Activated naive CD4-positive, alpha-beta T cell treated with anti-CD3 and anti-CD28 coated beads, Interleukin-2, amount 10 ng/mL, durations not matched to agents 7 days and 5 days (primary cell): ENCODE data around the gene KCNMA1.

Experiments
- CTCF ChIA-PET: fragments of 350-600 bp; sonication (Branson Sonifier 250); formaldehyde crosslinking; loops from one replicate; lab custom pipeline; 2021; ENCODE audit warnings: antibody characterized with exemption; lab: Charles Lee
- DNase-seq: peaks from one replicate; pipeline ENCODE4 v3.0.0-alpha.2; 2020
- H3K27ac Mint-ChIP-seq: one replicate; pipeline ENCODE4 v1.8.0; 2021; ENCODE audit warnings: mild to moderate bottlenecking, moderate library complexity, mixed read lengths
- H3K27me3 Mint-ChIP-seq: one replicate; pipeline ENCODE4 v1.8.0; 2021; ENCODE audit warnings: mild to moderate bottlenecking, mixed read lengths
- H3K36me3 Mint-ChIP-seq: one replicate; pipeline ENCODE4 v1.8.0; 2021; ENCODE audit warnings: mixed read lengths
- H3K4me1 Mint-ChIP-seq: one replicate; pipeline ENCODE4 v1.8.0; 2021; ENCODE audit warnings: mixed read lengths
- H3K4me3 Mint-ChIP-seq: one replicate; pipeline ENCODE4 v1.8.0; 2021; ENCODE audit warnings: mild to moderate bottlenecking, moderate library complexity, mixed read lengths
- H3K9me3 Mint-ChIP-seq: one replicate; pipeline ENCODE4 v1.8.0; 2021; ENCODE audit warnings: mixed read lengths

KCNMA1 gene

DNA sequence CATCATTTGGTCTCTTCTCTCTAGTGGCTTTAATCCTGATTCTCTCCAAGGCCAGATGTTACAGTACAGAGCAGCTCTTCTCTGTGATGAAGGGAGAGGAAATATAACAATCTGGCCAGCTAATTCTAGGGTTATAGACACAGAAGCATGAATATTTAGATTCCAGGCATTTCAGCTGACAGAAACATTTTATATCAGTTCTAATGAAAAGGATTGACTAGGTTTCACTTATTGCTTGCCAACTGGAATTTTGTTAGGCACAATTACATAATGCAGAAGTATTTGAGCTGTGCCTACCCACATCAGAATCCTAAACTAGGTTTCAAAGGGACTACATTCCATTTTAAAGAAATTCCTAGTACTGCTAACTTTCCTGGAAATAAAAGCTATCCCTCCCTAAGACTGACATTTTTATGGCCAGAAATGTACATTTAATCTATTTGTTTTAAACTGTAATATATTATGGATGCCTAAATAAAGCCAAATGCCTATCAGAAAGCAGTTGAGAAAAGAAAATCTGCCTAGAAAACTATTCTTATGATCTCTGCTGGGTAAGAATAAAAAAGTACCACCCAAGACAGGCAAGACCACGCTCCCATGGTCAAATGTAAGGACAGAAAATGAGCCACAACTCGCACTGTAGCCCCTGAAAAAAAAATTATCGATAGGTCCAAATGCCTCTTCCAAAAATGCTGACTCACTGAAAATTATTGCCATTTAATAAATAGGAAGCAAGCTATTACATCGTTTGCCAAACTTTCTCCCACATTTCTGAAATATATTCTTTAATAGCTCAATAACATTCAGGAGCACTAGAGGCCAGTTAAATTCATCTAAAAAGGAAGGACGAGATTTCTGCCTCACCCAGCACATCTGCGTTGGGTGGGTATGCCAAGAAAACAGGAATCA lies 498.1 kb downstream of the KCNMA1 start:
- CTCF ChIA-PET = no interaction called here
- Mint-ChIP-seq H3K9me3 (no peaks in the 10 kb centered on the region), H3K27me3 (no peaks in the 10 kb centered on the region)

DNA sequence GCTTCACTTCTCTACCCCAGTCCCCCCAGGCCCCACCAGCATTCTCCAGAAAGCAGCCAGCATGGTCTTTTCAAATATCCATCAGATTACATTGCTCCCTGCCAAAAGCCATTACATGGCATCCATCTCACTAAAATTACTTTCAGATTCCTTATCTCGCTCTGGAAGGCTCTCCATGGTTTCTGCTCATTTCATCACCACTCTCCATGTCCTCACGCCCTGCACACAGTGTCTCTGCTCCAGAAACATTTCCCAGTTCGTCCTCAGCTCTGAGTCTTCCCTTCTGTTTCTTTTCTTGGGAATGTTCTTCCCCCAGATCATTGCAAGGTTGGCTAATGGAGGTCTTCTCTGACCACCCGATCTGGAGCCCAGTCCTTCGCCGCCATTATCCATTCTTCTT lies 499.1 kb downstream of the KCNMA1 start:
- no peaks in the 10 kb centered on the region for H3K4me1 Mint-ChIP-seq
- no peaks in the 10 kb centered on the region for H3K9me3 Mint-ChIP-seq
- no peaks in the 10 kb centered on the region for H3K27me3 Mint-ChIP-seq
- DNase-seq = no peak
- no peak overlapping the region for H3K4me3 Mint-ChIP-seq
- no peak overlapping the region for H3K27ac Mint-ChIP-seq
- no peaks in the 10 kb centered on the region for H3K36me3 Mint-ChIP-seq
- CTCF ChIA-PET = no interaction called here

More for the DNA sequence above, 498.1 kb downstream of the KCNMA1 start:
- Mint-ChIP-seq H3K27ac (no peak overlapping the region), H3K4me1 (no peaks in the 10 kb centered on the region), H3K4me3 (no peak overlapping the region), H3K36me3 (no peaks in the 10 kb centered on the region)
- no peak for DNase-seq

DNA sequence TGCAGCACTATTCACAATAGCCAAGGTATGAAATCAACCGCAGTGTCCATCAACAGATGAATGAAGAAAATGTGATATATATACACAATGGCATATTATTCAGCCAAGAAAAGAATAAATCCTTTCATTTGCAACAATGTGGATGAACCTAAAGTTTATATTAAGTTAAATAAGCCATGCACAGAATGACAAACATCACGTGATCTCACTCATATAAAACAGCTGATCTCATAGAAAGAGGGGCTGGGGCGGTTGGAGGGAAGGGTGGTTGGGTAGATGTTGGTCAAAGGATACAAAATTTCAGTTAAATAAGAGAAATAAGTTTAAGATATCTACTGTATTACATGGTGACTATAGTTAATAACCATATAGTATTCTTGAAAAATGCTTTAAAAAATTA lies 502.1 kb downstream of the KCNMA1 start:
- H3K27ac Mint-ChIP-seq = no peak overlapping the region
- no peaks in the 10 kb centered on the region for H3K9me3 Mint-ChIP-seq
- H3K27me3 Mint-ChIP-seq = no peaks in the 10 kb centered on the region
- DNase-seq = no peak
- no peaks in the 10 kb centered on the region for H3K4me1 Mint-ChIP-seq
- CTCF ChIA-PET = no interaction called here
- H3K36me3 Mint-ChIP-seq = no peaks in the 10 kb centered on the region
- no peak overlapping the region for H3K4me3 Mint-ChIP-seq

DNA sequence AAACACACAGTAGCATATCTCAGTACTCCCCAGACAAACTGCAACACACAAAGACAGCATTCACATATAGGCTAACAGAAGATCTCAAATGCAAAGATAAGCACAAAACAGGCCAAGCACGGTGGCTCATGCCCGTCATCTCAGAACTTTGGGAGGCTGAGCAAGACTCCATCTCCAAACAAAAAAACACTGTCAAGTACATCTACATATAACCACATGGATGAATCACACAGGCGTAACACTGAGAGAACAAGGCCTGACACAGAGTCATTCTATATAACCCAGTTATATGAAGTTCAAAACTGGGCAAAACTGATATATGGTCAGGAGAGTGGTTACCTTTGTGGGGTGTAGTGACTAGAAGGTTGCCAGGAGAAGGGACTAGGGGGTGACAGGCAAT lies 506.4 kb downstream of the KCNMA1 start:
- Mint-ChIP-seq H3K27me3 (no peaks in the 10 kb centered on the region), H3K36me3 (no peaks in the 10 kb centered on the region), H3K9me3 (no peaks in the 10 kb centered on the region), H3K27ac (no peak overlapping the region), H3K4me1 (no peaks in the 10 kb centered on the region), H3K4me3 (no peak overlapping the region)
- CTCF ChIA-PET = no interaction called here
- no peak for DNase-seq

DNA sequence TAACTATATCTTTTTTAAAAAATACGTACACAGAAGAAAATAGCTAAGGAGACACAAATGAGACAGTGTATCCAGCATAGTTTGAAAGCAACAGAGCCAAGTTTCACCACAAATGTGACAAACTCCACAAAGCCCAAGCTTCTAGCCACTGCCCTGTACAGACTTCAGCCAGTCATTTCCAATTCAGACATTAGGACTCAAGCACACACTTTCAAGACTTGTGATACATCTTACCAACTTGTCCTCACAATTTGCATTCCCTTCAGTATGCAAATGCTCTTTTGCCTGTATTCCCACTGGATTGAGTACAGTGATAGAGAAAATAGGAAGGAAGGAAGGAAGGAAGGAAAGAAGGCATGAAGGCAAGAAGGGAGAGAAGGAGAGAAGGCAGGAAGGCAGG lies 510.4 kb downstream of the KCNMA1 start:
- Mint-ChIP-seq H3K4me3 (no peak overlapping the region), H3K9me3 (no peaks in the 10 kb centered on the region), H3K4me1 (no peaks in the 10 kb centered on the region), H3K27me3 (no peaks in the 10 kb centered on the region), H3K36me3 (no peaks in the 10 kb centered on the region), H3K27ac (no peak overlapping the region)
- DNase-seq = no peak
- CTCF ChIA-PET = no interaction called here

DNA sequence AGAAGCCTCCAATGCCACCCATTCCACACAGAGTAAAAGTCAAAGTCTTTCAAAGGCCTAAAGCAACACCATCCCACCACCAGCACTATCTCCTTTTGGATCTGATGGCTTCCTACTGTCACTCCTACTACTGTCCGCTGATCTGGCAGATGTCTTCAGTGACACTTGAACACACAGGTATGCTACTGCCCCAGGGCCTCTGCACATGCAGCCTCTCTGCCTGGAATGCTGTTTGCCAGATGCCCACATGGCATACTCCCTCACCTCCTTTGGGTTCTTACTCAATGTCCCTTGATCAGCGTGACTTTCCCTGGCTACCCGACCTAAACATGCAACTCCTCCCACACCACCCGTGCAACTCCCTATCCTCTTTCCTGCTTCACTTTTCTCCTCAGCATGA lies 512.4 kb downstream of the KCNMA1 start:
- Mint-ChIP-seq H3K27me3 (no peaks in the 10 kb centered on the region), H3K36me3 (no peaks in the 10 kb centered on the region), H3K4me1 (no peaks in the 10 kb centered on the region), H3K27ac (no peak overlapping the region), H3K4me3 (no peak overlapping the region), H3K9me3 (no peaks in the 10 kb centered on the region)
- CTCF ChIA-PET = no interaction called here
- DNase-seq = no peak

DNA sequence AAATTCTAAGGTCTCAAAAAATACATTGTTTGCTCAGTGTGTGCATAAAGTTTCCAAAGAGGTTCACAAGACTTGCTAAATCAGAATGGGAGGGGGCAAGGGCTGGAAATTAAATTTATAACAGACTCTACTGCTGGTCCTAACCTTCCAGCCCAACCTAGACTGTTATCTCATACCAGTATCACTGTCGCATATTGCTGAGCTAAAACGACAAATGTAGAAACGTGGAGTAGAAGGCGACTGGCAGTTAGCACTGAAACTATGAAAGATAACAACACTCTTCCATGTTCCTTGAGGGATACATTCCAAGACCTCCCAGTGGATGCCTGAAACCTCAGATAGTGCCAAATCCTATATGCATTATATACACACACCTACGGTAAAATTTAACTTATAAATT lies 514.3 kb downstream of the KCNMA1 start:
- CTCF ChIA-PET = no interaction called here
- Mint-ChIP-seq H3K36me3 (no peaks in the 10 kb centered on the region), H3K27ac (no peak overlapping the region), H3K4me3 (no peak overlapping the region), H3K9me3 (no peaks in the 10 kb centered on the region), H3K27me3 (peaks cover 3% of the 10 kb centered on the region), H3K4me1 (no peaks in the 10 kb centered on the region)
- no peak for DNase-seq

DNA sequence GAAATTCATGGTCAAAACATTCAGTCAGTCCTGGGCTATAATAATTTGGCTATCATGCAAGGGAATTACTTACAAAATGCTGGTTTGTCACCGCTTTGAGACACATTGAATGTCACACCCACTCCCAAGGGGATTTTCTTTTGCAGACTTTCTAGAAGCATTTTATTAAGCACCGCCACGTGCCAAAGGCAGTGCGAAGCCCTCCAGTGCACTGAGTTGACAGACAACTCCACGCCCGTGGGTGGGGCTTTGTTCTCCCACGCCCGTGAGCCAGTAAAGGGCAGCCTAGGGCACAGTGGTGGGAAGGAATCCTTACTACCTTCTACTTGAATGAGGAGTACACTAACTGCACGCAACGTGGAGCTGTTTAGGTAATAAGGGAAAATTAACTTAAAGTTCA lies 515.8 kb downstream of the KCNMA1 start:
- no peaks in the 10 kb centered on the region for H3K36me3 Mint-ChIP-seq
- H3K4me1 Mint-ChIP-seq = no peaks in the 10 kb centered on the region
- no peak overlapping the region for H3K4me3 Mint-ChIP-seq
- no peak overlapping the region for H3K27ac Mint-ChIP-seq
- H3K27me3 Mint-ChIP-seq = peaks cover 3% of the 10 kb centered on the region
- no peaks in the 10 kb centered on the region for H3K9me3 Mint-ChIP-seq
- DNase-seq = no peak
- CTCF ChIA-PET = interaction anchor here (0.8 kb wide), 1 partner anchor 52 kb away, joined by 3 read pairs; no protein-coding TSS in a partner anchor

DNA sequence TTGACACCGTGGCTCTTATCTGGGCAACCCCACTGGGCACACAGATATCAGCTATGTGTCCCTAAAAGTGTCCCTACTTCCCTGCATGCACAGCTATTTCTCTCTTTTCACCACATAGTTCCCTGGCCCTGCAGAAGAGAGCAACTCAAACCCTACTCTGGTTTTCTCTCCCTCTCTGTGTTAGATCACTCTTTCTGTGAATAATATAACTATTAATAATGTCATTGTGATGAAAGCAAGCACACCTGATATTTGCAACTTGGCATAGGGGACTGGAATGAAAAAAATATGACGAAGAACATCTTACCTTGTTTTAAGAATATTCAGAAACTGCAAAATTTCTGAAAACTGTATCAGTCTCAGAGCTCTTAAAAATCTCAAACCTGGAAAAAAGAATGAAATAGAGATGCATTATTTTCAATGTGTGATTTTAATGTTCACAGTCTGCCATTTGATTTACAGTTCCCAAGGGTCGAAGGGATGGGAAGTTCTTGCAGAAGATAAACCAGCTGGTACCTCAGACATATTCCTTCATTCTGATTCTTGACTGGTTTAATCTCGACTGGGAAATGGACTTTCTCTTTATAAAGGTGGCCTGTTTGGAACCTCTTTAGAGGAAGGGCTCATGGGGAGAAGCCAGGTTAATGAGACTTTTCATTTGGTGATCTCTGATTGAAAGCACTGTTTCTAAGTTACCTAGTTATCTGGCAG lies 516.8 kb downstream of the KCNMA1 start:
- H3K36me3 Mint-ChIP-seq = no peaks in the 10 kb centered on the region
- CTCF ChIA-PET = interaction anchor here (0.7 to 0.8 kb wide), 2 partner anchors 53 to 1619 kb away, joined by 3 read pairs; no protein-coding TSS in a partner anchor
- H3K4me1 Mint-ChIP-seq = no peaks in the 10 kb centered on the region
- no peaks in the 10 kb centered on the region for H3K9me3 Mint-ChIP-seq
- peaks cover 3% of the 10 kb centered on the region for H3K27me3 Mint-ChIP-seq
- DNase-seq = no peak
- H3K27ac Mint-ChIP-seq = no peak overlapping the region
- H3K4me3 Mint-ChIP-seq = no peak overlapping the region

DNA sequence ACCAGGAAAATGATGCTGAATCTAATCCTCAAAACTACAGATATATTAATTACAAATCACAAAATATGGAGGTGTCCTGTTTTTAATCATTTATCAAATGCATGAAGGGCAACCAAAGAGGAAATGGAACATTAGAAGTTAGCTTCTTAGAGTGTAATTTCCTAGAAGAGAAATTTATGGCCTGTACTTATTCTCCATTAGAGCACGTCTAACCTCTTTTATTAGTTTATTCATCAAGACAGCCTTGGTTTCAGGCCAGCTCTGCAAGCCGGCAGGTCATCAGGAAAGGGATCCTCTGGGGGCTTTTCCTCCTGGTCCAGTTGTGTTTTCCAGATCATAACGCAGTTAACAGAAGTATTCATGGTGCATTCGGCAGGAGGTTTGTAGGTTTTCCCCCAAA lies 517.6 kb downstream of the KCNMA1 start:
- H3K4me1 Mint-ChIP-seq = no peaks in the 10 kb centered on the region
- H3K27me3 Mint-ChIP-seq = peaks cover 3% of the 10 kb centered on the region
- H3K9me3 Mint-ChIP-seq = no peaks in the 10 kb centered on the region
- CTCF ChIA-PET = no interaction called here
- no peak for DNase-seq
- H3K27ac Mint-ChIP-seq = no peak overlapping the region
- no peaks in the 10 kb centered on the region for H3K36me3 Mint-ChIP-seq
- no peak overlapping the region for H3K4me3 Mint-ChIP-seq

DNA sequence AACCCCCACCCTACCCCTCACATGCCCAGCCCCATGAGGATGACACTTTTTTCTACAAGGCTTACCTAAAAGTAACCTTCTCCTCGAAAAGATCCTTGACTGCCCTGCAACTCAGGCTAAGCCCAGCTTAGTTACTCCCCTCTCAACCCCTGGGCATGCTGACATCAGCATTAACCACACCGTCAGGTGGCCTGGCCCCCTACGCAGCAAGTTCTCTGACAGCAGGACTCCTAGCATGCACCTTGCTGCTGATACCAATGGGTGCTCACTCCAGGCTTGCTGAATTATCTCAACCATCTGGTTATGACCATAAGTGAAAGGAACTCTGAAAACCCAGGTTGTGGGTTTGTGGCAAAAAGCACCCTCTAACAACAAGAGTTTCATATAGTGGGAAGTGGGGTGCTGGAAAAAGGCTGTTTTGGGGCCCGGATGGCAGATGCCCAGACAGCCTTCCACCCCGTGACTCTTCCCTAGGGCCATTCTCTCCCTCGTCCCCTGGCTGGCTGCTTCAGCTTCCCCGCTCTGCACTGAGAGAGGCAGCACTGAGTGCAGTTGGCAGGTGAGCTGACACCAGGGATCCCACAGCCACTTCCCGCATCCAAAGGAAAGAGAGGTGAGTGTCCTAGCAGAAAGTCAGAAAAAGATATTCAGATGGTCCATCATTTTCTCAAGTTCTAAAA lies 518.9 kb downstream of the KCNMA1 start:
- CTCF ChIA-PET = no interaction called here
- Mint-ChIP-seq H3K4me1 (no peaks in the 10 kb centered on the region), H3K9me3 (no peaks in the 10 kb centered on the region), H3K36me3 (no peaks in the 10 kb centered on the region), H3K4me3 (no peak overlapping the region), H3K27me3 (peaks cover 3% of the 10 kb centered on the region), H3K27ac (no peak overlapping the region)
- DNase-seq = no peak

DNA sequence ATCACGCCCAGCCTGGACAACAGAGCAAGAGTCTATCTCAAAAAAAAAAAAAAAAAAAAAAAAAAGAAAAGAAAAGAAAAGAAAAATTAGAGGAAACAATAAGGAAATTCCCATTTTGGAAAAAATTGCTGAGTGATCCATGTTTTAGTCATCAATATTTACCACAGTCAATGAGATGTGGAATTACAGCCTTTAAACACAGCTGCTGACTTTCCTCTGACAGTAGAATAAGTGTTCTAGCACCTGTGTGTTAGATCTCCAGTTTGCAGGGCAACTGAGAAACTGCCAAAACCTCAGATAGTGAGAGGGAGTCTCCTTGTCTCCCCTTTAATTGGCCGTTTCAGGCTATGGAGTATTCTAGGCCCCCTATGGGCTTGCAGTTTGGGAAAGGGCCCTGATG lies 520.1 kb downstream of the KCNMA1 start:
- Mint-ChIP-seq H3K27me3 (peaks cover 3% of the 10 kb centered on the region), H3K4me3 (no peak overlapping the region), H3K4me1 (no peaks in the 10 kb centered on the region), H3K36me3 (no peaks in the 10 kb centered on the region), H3K9me3 (no peaks in the 10 kb centered on the region), H3K27ac (no peak overlapping the region)
- no peak for DNase-seq
- CTCF ChIA-PET = no interaction called here

DNA sequence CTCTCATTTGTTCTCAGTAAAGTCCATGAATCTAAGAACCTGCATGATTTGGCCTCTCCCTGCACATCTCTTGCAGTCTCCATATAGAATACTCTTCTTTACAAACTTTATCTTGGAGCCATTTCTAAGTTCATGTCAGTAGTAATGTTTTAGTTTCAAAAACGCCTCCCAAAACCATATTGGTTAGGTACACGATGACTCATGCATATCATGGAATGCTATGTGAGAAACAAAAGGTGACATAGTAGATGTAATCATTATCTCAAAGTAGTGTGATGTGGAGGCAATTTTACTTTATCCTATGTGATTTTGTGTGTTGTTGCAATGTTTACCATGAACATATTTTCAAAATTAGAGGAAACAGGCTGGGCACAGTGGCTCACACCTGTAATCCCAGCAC lies 520.7 kb downstream of the KCNMA1 start:
- H3K36me3 Mint-ChIP-seq = no peaks in the 10 kb centered on the region
- peaks cover 3% of the 10 kb centered on the region for H3K27me3 Mint-ChIP-seq
- H3K4me1 Mint-ChIP-seq = no peaks in the 10 kb centered on the region
- CTCF ChIA-PET = no interaction called here
- no peak for DNase-seq
- no peak overlapping the region for H3K4me3 Mint-ChIP-seq
- no peaks in the 10 kb centered on the region for H3K9me3 Mint-ChIP-seq
- H3K27ac Mint-ChIP-seq = no peak overlapping the region

DNA sequence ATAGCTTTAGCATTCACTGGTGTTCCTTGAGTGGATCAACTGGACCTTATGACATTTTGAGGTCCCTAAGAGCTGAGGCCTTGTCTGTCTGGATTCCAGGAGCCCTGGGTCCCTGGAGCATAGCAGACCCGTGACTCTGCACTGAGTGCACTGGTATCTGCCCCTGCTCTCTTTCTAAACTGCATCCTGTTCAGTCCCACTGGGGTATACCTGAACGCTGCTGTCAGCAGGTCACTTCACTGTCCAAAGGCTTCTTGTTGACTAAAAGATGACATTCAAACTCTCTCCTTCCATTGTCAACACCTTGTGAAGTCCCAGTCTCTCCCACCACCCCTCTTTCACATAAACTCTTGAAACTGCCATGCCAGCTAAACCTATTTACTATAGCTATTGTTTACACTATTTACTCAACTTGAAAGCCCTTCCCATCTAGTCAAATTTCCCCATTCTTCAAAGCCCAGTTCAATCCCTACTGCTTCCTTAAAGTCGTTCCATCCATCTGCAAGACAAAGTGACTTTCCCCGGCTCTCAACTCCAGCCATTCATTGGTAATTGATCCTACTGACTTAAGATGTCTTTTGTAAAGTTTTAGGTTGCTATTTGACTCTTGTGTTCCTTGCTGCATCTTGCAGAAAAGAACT lies 523.3 kb downstream of the KCNMA1 start:
- no peak for DNase-seq
- no peak overlapping the region for H3K4me3 Mint-ChIP-seq
- H3K27me3 Mint-ChIP-seq = peaks cover 3% of the 10 kb centered on the region
- CTCF ChIA-PET = interaction anchor here (0.6 kb wide), 1 partner anchor 18 kb away, joined by 3 read pairs; no protein-coding TSS in a partner anchor
- no peaks in the 10 kb centered on the region for H3K36me3 Mint-ChIP-seq
- H3K27ac Mint-ChIP-seq = no peak overlapping the region
- H3K4me1 Mint-ChIP-seq = no peaks in the 10 kb centered on the region
- no peaks in the 10 kb centered on the region for H3K9me3 Mint-ChIP-seq
